ENCODE measurements around the gene NHEJ1. TPM values are rescaled to one million over a fixed set of nuclear protein-coding genes. Genes with fewer than 3 reads are reported as not detected.

NHEJ1 gene
- total and polyA plus RNA-seq, 9 of the 15 experiments (the other 6 are each of a cell fraction or from before 2014, with no cell fraction given), result 9.0 to 23.7 (median 13.9) TPM

GRCh38 chr2:219176818-219177551, 16.4 kb upstream of the NHEJ1 start, which contains the start of gene CNPPD1 (continued):
- TF ChIP-seq TSHZ1 (CRISPR knock-in tag; IDR thresholded peaks at IDR 0.05) (no peak), ETS2 (tag; IDR thresholded peaks at IDR 0.05; ENCODE audit: borderline replicate concordance, poor library complexity, severe bottlenecking) (no peak), ZNF707 (CRISPR knock-in tag; conservative IDR thresholded peaks at IDR 0.05) (no peak), THAP7 (CRISPR knock-in tag; IDR thresholded peaks at IDR 0.05) (no peak), ZNF316 (IDR thresholded peaks at IDR 0.05) (no peak), LCOR (CRISPR knock-in tag; IDR thresholded peaks at IDR 0.05) (no peak; the same call in 1 of the 2 replicates), TFAM (CRISPR knock-in tag; conservative IDR thresholded peaks at IDR 0.05) (no peak), SUPT5H (IDR thresholded peaks at IDR 0.05) (peak; percentile 75), ZNF408 (CRISPR knock-in tag; IDR thresholded peaks at IDR 0.05; ENCODE audit: low read depth) (no peak), RBM14 (IDR thresholded peaks at IDR 0.05; ENCODE audit: borderline replicate concordance, insufficient read depth, low read depth, low read length) (no peak), TCF3 (CRISPR knock-in tag; IDR thresholded peaks at IDR 0.05) (peak; percentile 13; the same call in 1 of the 2 replicates), CHD7 (IDR thresholded peaks at IDR 0.05; ENCODE audit: low read depth, low read length) (no peak)

All from K562 (cell line).